Measurements from ENCODE around the gene ACTR2.

DNA sequence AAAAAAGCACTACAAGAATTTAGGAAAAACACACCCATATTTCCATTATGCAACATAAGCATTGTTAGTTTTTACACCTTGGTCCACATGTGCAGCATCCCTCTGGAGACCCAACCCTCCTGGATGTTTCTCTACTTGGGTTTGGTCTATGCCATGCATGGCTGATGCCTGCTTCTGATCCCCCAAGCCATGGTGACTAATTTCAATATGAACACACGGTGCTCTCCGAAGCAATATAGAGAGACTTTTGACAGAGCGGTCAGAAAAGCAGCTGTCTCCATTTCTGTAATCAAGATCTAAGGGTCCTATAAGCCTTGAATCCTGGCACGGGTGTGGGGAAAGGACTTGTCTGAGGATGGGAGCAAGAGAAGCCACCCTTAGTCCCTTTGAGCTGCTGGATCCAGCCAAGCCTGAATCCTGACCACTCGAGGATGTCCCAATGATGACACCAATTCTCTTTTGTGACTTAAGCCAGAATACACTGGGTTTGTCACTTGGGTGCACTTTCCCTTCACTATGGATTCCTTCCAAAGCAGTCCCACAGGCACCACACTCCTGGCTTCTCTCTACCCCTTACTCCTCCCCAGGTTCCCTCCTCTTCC is 91.5 kb downstream of the ACTR2 start:
- TF ChIP-seq CTCF (IDR thresholded peaks at IDR 0.05) (no peak), POLR2A (IDR thresholded peaks at IDR 0.05) (no peak)
